NCI-H526 treated with DMSO at 0.1 percent for 48 hours (cell line): Measurements from ENCODE around the gene PPP1R37.

ENCODE experiments used
- DNase-seq: peaks from one replicate; lab custom pipeline; 2025; lab: John Stamatoyannopoulos, UW

Gene PPP1R37

GRCh38 chr19:45070861-45071544, 22.0 kb upstream of the PPP1R37 start:
- no peak for DNase-seq

- DNase-seq = no peak
These were observed 21.4 kb upstream of the PPP1R37 start for GRCh38 chr19:45071545-45071938.

- DNase-seq = no peak
These were observed 20.8 kb upstream of the PPP1R37 start for GRCh38 chr19:45071969-45072790.

GRCh38 chr19:45074744-45075300, 18.2 kb upstream of the PPP1R37 start:
- no peak for DNase-seq

- DNase-seq = peak; percentile 49
These were observed 17.5 kb upstream of the PPP1R37 start for GRCh38 chr19:45075301-45076028.

- peak; percentile 64 for DNase-seq
These were observed 16.7 kb upstream of the PPP1R37 start, which contains the start of gene ZNF296 for GRCh38 chr19:45076029-45076850. ZNF296 (minus strand) TSS chr19:45076478; CDS start chr19:45076373, 105 bp downstream.

- DNase-seq = no peak
These were observed 15.9 kb upstream of the PPP1R37 start for GRCh38 chr19:45076851-45077730.

- DNase-seq = no peak
These were observed 14.5 kb upstream of the PPP1R37 start for GRCh38 chr19:45078390-45079062.

GRCh38 chr19:45079063-45079910, 13.7 kb upstream of the PPP1R37 start, which contains the start of gene GEMIN7:
GEMIN7 (plus strand) TSS chr19:45079260; CDS start chr19:45090115, 10,855 bp downstream.
- DNase-seq = peak; percentile 58

- DNase-seq = no peak
These were observed 13.0 kb upstream of the PPP1R37 start for GRCh38 chr19:45079911-45080370.

- no peak for DNase-seq
These were observed 10.8 kb upstream of the PPP1R37 start for GRCh38 chr19:45082170-45082569.

- DNase-seq = no peak
These were observed 6.5 kb upstream of the PPP1R37 start for GRCh38 chr19:45086480-45086879.

- no peak for DNase-seq
These were observed 5.4 kb upstream of the PPP1R37 start for GRCh38 chr19:45087531-45087930.

GRCh38 chr19:45090034-45090433, 2.9 kb upstream of the PPP1R37 start:
- no peak for DNase-seq

- DNase-seq = no peak
These were observed 2.4 kb upstream of the PPP1R37 start for GRCh38 chr19:45090606-45091005.

GRCh38 chr19:45091031-45091923, 1.7 kb upstream of the PPP1R37 start:
- DNase-seq = peak; percentile 97

GRCh38 chr19:45094137-45094536, 1.2 kb downstream of the PPP1R37 start:
- DNase-seq = no peak

GRCh38 chr19:45094707-45095106, 1.7 kb downstream of the PPP1R37 start:
- no peak for DNase-seq
